ENCODE data around the gene GPS1.

- TF ChIP-seq CTCF (IDR thresholded peaks at IDR 0.05) (no peak), POLR2AphosphoS5 (IDR thresholded peaks at IDR 0.05; ENCODE audit: insufficient read depth in 1 of 2, low read depth in 1 of 2) (no peak), POLR2A (IDR thresholded peaks at IDR 0.05) (no peak)
Measured at GRCh38 chr17:82043507-82043906, 8.2 kb upstream of the GPS1 start.

All from vagina (tissue), 2 donors.